HCT116 (cell line): Measurements from ENCODE around the gene CREG2. TPM values are rescaled to one million over a fixed set of nuclear protein-coding genes. Genes with fewer than 3 reads are reported as not detected.
A peak's percentile ranks its signal among the peaks of the same experiment; 100 is the strongest.

Experiments used
- ATAC-seq: fragments of 200-7000 bp; cut with Tn5 transposase; 2 replicates; pipeline ENCODE4 v1.9.1; 2020; ENCODE audit warnings: mild to moderate bottlenecking, moderate library complexity
- BruUV-seq: library from RNA; stranded (reverse); fragments of 400-500 nt; replicated peaks from 2 replicates; lab custom pipeline; 2021; lab: Mats Ljungman, UMichigan
- CTCF ChIA-PET: fragments of 300-600 bp; sonication (Branson Sonifier 250); formaldehyde crosslinking; loops from one replicate; lab custom pipeline; 2021; ENCODE audit warnings: antibody characterized with exemption; lab: Charles Lee
- POLR2A ChIA-PET: fragments of 300-600, 350-600 bp; sonication (Branson Sonifier 250); formaldehyde crosslinking; loops from one replicate; lab custom pipeline; 2021; ENCODE audit warnings: antibody characterized with exemption; lab: Charles Lee
- RAD21 ChIA-PET, 2 experiments: fragments of 300-600 bp; sonication (Branson Sonifier 250); formaldehyde crosslinking; loops; one replicate each; lab custom pipeline; 2023; ENCODE audit warnings: low total read pairs in 2 of 2; ENCODE audit not compliant: uncharacterized antibody in 2 of 2, unreplicated experiment in 2 of 2, low non-redundant PET in 1 of 2; lab: Charles Lee
- DNase-seq: peaks from one replicate; pipeline ENCODE4 v3.0.0-alpha.2; 2010; ENCODE audit warnings: low read depth, low spot score
- H2AFZ ChIP-seq: fragments of 200-600 bp; shearing (Covaris generic), sonication (generic); 2 replicates; pipeline ENCODE4 v1.6.1; 2017; ENCODE audit warnings: low read depth, mixed run types, mixed read lengths, antibody characterized with exemption, low read length; ENCODE audit not compliant: poor library complexity, severe bottlenecking
- H3K27ac ChIP-seq: 2 replicates; pipeline ENCODE4 v1.5.1; 2012; ENCODE audit warnings: low read depth, low read length
- H3K27me3 ChIP-seq: fragments of 200-600 bp; sonication (generic); 2 replicates; pipeline ENCODE4 v1.6.1; 2016; ENCODE audit warnings: mixed run types, low read length, mixed read lengths; ENCODE audit not compliant: insufficient read depth
- H3K36me3 ChIP-seq, 2 experiments: fragments of 200-500 bp in 1 of 2; fragments of 200-600 bp in 1 of 2; sonication (Bioruptor generic) in 1 of 2; sonication (generic) in 1 of 2; 2 replicates each; pipeline versions ENCODE4 v1.5.1 to v1.6.1; 2014 to 2016; ENCODE audit warnings: low read length in 2 of 2, inconsistent platforms in 1 of 2, mixed read lengths in 1 of 2, mixed run types in 1 of 2; ENCODE audit not compliant: insufficient read depth in 2 of 2, control insufficient read depth in 1 of 2
- H3K4me1 ChIP-seq, 2 experiments: fragments of 200-600 bp in 1 of 2; sonication (generic) in 1 of 2; 2 replicates each; pipeline versions ENCODE4 v1.5.1 to v1.6.1; 2012 to 2017; ENCODE audit warnings: low read length in 2 of 2, inconsistent platforms in 1 of 2, mild to moderate bottlenecking in 1 of 2, mixed read lengths in 1 of 2, mixed run types in 1 of 2, moderate library complexity in 1 of 2; ENCODE audit not compliant: insufficient read depth in 2 of 2, control insufficient read depth in 1 of 2
- H3K4me2 ChIP-seq: fragments of 200-600 bp; sonication (generic); 2 replicates; pipeline ENCODE4 v1.6.1; 2017; ENCODE audit warnings: mixed run types, low read length, mixed read lengths
- H3K4me3 ChIP-seq, 2 experiments: fragments of 200-600 bp in 1 of 2; sonication (generic) in 1 of 2; replicated peaks in 1 of 2; 2 replicates each; pipeline ENCODE4 v1.5.1; 2011 to 2016; ENCODE audit warnings: low read length in 2 of 2, control low read depth in 1 of 2, low read depth in 1 of 2, mild to moderate bottlenecking in 1 of 2, mixed read lengths in 1 of 2, mixed run types in 1 of 2
- H3K79me2 ChIP-seq: fragments of 200-600 bp; sonication (generic); 2 replicates; pipeline ENCODE4 v1.6.1; 2017; ENCODE audit warnings: mild to moderate bottlenecking, mixed run types, low read length, moderate library complexity, mixed read lengths; ENCODE audit not compliant: insufficient read depth
- H3K9ac ChIP-seq: fragments of 200-600 bp; sonication (generic); 2 replicates; pipeline ENCODE4 v1.6.1; 2016; ENCODE audit warnings: low read length, mixed read lengths
- H3K9me2 ChIP-seq: fragments of 200-600 bp; sonication (generic), shearing (Covaris generic); 2 replicates; pipeline ENCODE4 v1.6.1; 2017; ENCODE audit warnings: mixed run types, mild to moderate bottlenecking, moderate library complexity; ENCODE audit not compliant: insufficient read depth
- H3K9me3 ChIP-seq, 2 experiments: fragments of 200-500 bp in 1 of 2; fragments of 200-600 bp in 1 of 2; sonication (Bioruptor generic) in 1 of 2; sonication (generic) in 1 of 2; 2 replicates each; pipeline ENCODE4 v1.6.1; 2014 to 2017; ENCODE audit warnings: low read length in 2 of 2, mixed read lengths in 2 of 2, inconsistent platforms in 1 of 2, low read depth in 1 of 2, mild to moderate bottlenecking in 1 of 2, mixed run types in 1 of 2, moderate library complexity in 1 of 2; ENCODE audit not compliant: control insufficient read depth in 1 of 2, insufficient read depth in 1 of 2
- H4K20me1 ChIP-seq: fragments of 200-600 bp; sonication (generic), shearing (Covaris generic); 2 replicates; pipeline ENCODE4 v1.6.1; 2017; ENCODE audit warnings: mixed run types, mild to moderate bottlenecking, moderate library complexity; ENCODE audit not compliant: insufficient read depth
- CBX3 ChIP-seq: IDR thresholded peaks from 2 replicates; pipeline ENCODE4 v1.6.1; 2012; ENCODE audit warnings: low read depth
- CEBPB ChIP-seq: IDR thresholded peaks from 2 replicates; pipeline ENCODE4 v1.6.1; 2012; ENCODE audit warnings: low read depth
- CTCF ChIP-seq, 3 experiments: fragments of 200-600 bp in 1 of 3; sonication (generic) in 1 of 3; IDR thresholded peaks in 2 of 3; conservative IDR thresholded peaks in 1 of 3; 2 replicates each; pipeline ENCODE4 v1.5.1; 2012 to 2017; ENCODE audit warnings: low read depth in 2 of 3, low read length in 2 of 3, antibody characterized with exemption in 1 of 3, borderline replicate concordance in 1 of 3, control low read depth in 1 of 3, mild to moderate bottlenecking in 1 of 3, mixed read lengths in 1 of 3, mixed run types in 1 of 3, moderate library complexity in 1 of 3; ENCODE audit not compliant: insufficient read depth in 1 of 3
- ELF1 ChIP-seq: IDR thresholded peaks from 2 replicates; pipeline ENCODE4 v1.6.1; 2012; ENCODE audit warnings: low read depth, borderline replicate concordance
- POLR2A ChIP-seq: IDR thresholded peaks from 2 replicates; pipeline ENCODE4 v1.7.0; 2011; ENCODE audit warnings: borderline replicate concordance; ENCODE audit not compliant: insufficient read depth, insufficient read length; ENCODE audit errors: extremely low read depth
- RAD21 ChIP-seq: IDR thresholded peaks from 2 replicates; pipeline ENCODE4 v1.6.1; 2012; ENCODE audit warnings: low read depth, mild to moderate bottlenecking
- SIN3A ChIP-seq: IDR thresholded peaks from 2 replicates; pipeline ENCODE4 v1.6.1; 2012; ENCODE audit warnings: low read depth
- intact Hi-C: fragments of 100-400 bp; cut with micrococcal nuclease; formaldehyde crosslinking; loops from 2 replicates; pipeline ENCODE4 v1.10.0; 2022
- total RNA-seq: library from RNA; stranded (reverse); gene quantifications from one replicate; pipeline ENCODE4 v1.2.1, GENCODE V29; 2021; ENCODE audit not compliant: unreplicated experiment

The CREG2 gene
- total RNA-seq, 1 experiment from 2014 or later: 0.12 TPM

- Histone ChIP-seq H4K20me1 (no peaks in the 10 kb centered on the region), H3K27me3 (no peaks in the 10 kb centered on the region), H3K27ac (no peak overlapping the region), H3K9me2 (no peaks in the 10 kb centered on the region), H3K9me3 (no peaks in the 10 kb centered on the region), H2AFZ (no peak overlapping the region), H3K9ac (no peak overlapping the region), H3K4me2 (no peak overlapping the region), H3K36me3 (no peaks in the 10 kb centered on the region), H3K4me3 (no peak overlapping the region), H3K79me2 (no peaks in the 10 kb centered on the region), H3K4me1 (peaks cover 6 to 10% of the 10 kb centered on the region in 2 experiments)
- ChIA-PET RAD21 (no interaction called here), CTCF (no interaction called here), POLR2A (no interaction called here)
- no peak for ATAC-seq
- no peak for DNase-seq
- TF ChIP-seq POLR2A (no peak), SIN3A (no peak), ELF1 (no peak), CBX3 (no peak)
- no TSS peak for BruUV-seq
- intact Hi-C loops: no loop called here
These were observed 36.1 kb downstream of the CREG2 start for GRCh38 chr2:101351207-101351606.

GRCh38 chr2:101349893-101350662 is 37.2 kb downstream of the CREG2 start:
- intact Hi-C loops: no loop called here
- Histone ChIP-seq H3K27me3 (no peaks in the 10 kb centered on the region), H3K27ac (no peak overlapping the region), H3K36me3 (no peaks in the 10 kb centered on the region), H3K79me2 (no peaks in the 10 kb centered on the region), H3K4me1 (no peaks in the 10 kb centered on the region), H4K20me1 (no peaks in the 10 kb centered on the region), H3K4me3 (no peak overlapping the region), H3K4me2 (no peak overlapping the region), H3K9me3 (no peaks in the 10 kb centered on the region), H3K9me2 (no peaks in the 10 kb centered on the region), H2AFZ (no peak overlapping the region), H3K9ac (no peak overlapping the region)
- RAD21 ChIA-PET: no interaction called here
- CTCF ChIA-PET: interaction anchor here (0.9 to 1.5 kb wide), 3 partner anchors 9 to 523 kb away, joined by 3 to 10 read pairs (median 3); no protein-coding TSS in a partner anchor
- TF ChIP-seq CTCF (IDR thresholded peaks at IDR 0.05 in 2 of 3, conservative IDR thresholded peaks at IDR 0.05 in 1 of 3; ENCODE audit: borderline replicate concordance in 1 of 3, insufficient read depth in 1 of 3, low read depth in 2 of 3, low read length in 2 of 3) (peak; percentile 32 to 47 (median 45); a peak in 5 of 6 replicates), ELF1 (no peak), CEBPB (no peak), RAD21 (peak; percentile 31; the same call in 1 of the 2 replicates)
- no peak for DNase-seq
- peak; percentile 67 for ATAC-seq
- POLR2A ChIA-PET: no interaction called here
- BruUV-seq: no TSS peak
